Astrocyte (in vitro differentiated cells and primary cell): ENCODE measurements around the gene TLN1.

Experiments used
- CTCF ChIP-seq: IDR thresholded peaks from 2 replicates; pipeline ENCODE4 v1.5.1; 2011; ENCODE audit warnings: low read depth, mild to moderate bottlenecking, inconsistent platforms, low read length, moderate library complexity; ENCODE audit not compliant: insufficient read depth
- EZH2 ChIP-seq: IDR thresholded peaks from 2 replicates; pipeline ENCODE4 v1.6.1; 2012; ENCODE audit warnings: mild to moderate bottlenecking, low read length, inconsistent platforms; ENCODE audit not compliant: insufficient read depth

GRCh38 chr9:35675732-35676392 lies 56.1 kb downstream of the TLN1 start:
- TF ChIP-seq CTCF (no peak), EZH2 (no peak)
